ENCODE measurements around the gene GLI2.

GLI2 gene

GRCh38 chr2:120735746-120736170, at the start of gene GLI2:
Gene GLI2, plus strand, starts transcription at chr2:120735868. Its CDS starts 61,453 bp downstream, at chr2:120797321.
- H3K27ac ChIP-seq, result no peak within 1 kb of the TSS
- no peak for TF ChIP-seq CTCF (IDR thresholded peaks at IDR 0.05)
- no peaks in the 10 kb centered on the region for H3K4me1 ChIP-seq (ENCODE audit: control insufficient read depth in 1 of 2, insufficient read depth in 1 of 2, low read depth in 1 of 2, low read length in 1 of 2)
- no peaks in the 10 kb centered on the region for H3K9me3 ChIP-seq
- H3K4me3 ChIP-seq (ENCODE audit: low read depth in 1 of 2, low read length in 1 of 2), result no peak within 1 kb of the TSS
- peaks cover 100% of the 10 kb centered on the region for H3K27me3 ChIP-seq
- no peaks in the 10 kb centered on the region for H3K36me3 ChIP-seq

GRCh38 chr2:120685974-120686297, 49.7 kb upstream of the GLI2 start:
- Histone ChIP-seq H3K4me1 (ENCODE audit: control insufficient read depth in 1 of 2, insufficient read depth in 1 of 2, low read depth in 1 of 2, low read length in 1 of 2) (no peaks in the 10 kb centered on the region), H3K27ac (no peak overlapping the region), H3K9me3 (no peaks in the 10 kb centered on the region), H3K27me3 (peaks cover 43% of the 10 kb centered on the region), H3K36me3 (no peaks in the 10 kb centered on the region), H3K4me3 (ENCODE audit: low read depth in 1 of 2, low read length in 1 of 2) (no peak overlapping the region)
- TF ChIP-seq CTCF (IDR thresholded peaks at IDR 0.05), result no peak

DNA sequence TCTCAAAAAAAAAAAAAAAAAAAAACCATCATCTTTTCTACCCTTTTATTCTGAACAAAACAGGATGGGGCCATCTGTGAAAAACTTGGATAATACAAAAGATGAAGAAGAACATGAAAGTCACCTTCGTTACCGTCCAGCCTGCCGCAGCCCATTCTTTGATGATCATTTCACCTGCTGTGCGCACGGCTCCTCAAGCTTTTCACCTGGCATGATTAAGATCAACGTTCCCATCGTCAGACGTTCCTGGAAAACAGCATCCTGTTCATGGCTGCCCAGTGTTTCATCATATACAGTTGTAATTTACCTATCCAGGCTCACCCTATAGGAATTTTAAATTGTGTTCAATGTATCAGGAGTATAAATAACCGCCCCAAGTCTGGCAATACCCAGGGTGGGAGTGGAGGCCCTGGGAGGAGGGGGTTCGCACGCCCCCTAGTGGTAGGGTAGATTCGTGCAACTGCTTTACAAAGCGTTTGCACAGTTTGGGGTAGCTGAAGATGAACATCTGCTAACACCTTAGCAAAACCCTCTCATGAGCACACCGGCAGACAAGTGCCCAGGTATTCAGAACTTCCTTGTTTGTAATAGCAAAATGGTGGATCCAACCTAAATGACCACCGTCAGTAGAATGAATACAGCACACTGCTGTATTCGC, 49.0 kb upstream of the GLI2 start:
- Histone ChIP-seq H3K27me3 (peaks cover 44% of the 10 kb centered on the region), H3K27ac (no peak overlapping the region)
- no peak for TF ChIP-seq CTCF (IDR thresholded peaks at IDR 0.05)

GRCh38 chr2:120687210-120687609, 48.5 kb upstream of the GLI2 start:
- Histone ChIP-seq H3K27ac (no peak overlapping the region), H3K4me3 (ENCODE audit: low read depth in 1 of 2, low read length in 1 of 2) (no peak overlapping the region), H3K36me3 (no peaks in the 10 kb centered on the region), H3K4me1 (ENCODE audit: control insufficient read depth in 1 of 2, insufficient read depth in 1 of 2, low read depth in 1 of 2, low read length in 1 of 2) (no peaks in the 10 kb centered on the region), H3K27me3 (peaks cover 45% of the 10 kb centered on the region), H3K9me3 (no peaks in the 10 kb centered on the region)
- no peak for TF ChIP-seq CTCF (IDR thresholded peaks at IDR 0.05)

More for the DNA sequence above, 49.0 kb upstream of the GLI2 start:
- no peaks in the 10 kb centered on the region for H3K36me3 ChIP-seq
- H3K4me3 ChIP-seq (ENCODE audit: low read depth in 1 of 2, low read length in 1 of 2), result no peak overlapping the region
- no peaks in the 10 kb centered on the region for H3K4me1 ChIP-seq (ENCODE audit: control insufficient read depth in 1 of 2, insufficient read depth in 1 of 2, low read depth in 1 of 2, low read length in 1 of 2)
- no peaks in the 10 kb centered on the region for H3K9me3 ChIP-seq

DNA sequence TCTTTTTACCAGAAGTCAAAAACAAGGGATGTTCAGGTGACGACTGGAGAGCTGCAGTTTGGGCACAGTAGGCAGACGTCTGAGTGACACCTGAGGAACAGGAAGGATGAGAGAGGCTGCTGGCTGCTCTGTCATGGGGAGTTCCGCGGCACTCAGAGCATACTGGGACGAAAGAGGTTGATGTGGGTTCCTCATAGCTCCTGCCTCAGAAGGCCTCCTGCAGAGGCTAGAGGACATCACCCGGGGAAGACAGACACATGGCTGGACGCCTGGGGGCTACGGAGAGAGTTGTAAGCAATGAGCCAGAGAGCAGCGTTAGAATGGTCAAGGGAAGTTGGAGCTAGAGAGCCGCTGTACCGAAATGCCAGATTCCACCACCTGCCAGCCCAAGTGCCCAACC, 45.1 kb upstream of the GLI2 start:
- Histone ChIP-seq H3K9me3 (no peaks in the 10 kb centered on the region), H3K36me3 (no peaks in the 10 kb centered on the region), H3K4me3 (ENCODE audit: low read depth in 1 of 2, low read length in 1 of 2) (no peak overlapping the region), H3K27me3 (peaks cover 60% of the 10 kb centered on the region), H3K4me1 (ENCODE audit: control insufficient read depth in 1 of 2, insufficient read depth in 1 of 2, low read depth in 1 of 2, low read length in 1 of 2) (no peaks in the 10 kb centered on the region), H3K27ac (no peak overlapping the region)
- no peak for TF ChIP-seq CTCF (IDR thresholded peaks at IDR 0.05)
